ENCODE results near the gene BRD3OS. TPM values are rescaled to one million over a fixed set of nuclear protein-coding genes. Genes with fewer than 3 reads are reported as not detected.

Gene BRD3OS
- total and polyA plus RNA-seq, 10 of the 15 experiments (the other 5 are each of a cell fraction or from before 2014, with no cell fraction given) = 2.1 to 13.7 (median 10.7) TPM

DNA sequence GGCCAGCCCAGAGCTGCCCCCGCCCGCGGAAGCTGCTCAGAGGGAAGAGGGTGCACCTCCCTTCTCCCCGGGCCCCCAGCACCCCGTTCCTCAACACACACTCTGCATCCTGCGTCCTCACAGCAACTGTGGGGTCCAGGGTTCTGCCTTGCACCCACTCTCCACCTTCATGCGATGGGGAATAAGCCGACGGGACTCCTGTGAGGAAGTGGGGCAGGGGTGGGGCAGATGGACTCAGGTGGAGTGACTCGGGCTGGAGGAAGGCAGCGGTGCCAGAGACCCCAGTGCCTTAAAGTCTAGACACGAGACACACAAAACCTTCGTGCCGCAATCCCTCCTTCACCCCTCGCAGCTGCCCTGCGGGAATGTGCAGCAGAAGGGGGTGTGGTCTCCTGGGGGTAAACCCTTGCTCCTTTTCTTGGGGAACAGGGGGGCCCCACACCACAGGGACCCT is 33.9 kb downstream of the BRD3OS start:
- in situ Hi-C loops (cut with MboI) = no loop called here
- ATAC-seq (no peak), FAIRE-seq (no peak), DNase-seq (ENCODE audit: low read depth, low spot score) (no peak)
- Histone ChIP-seq H3K27me3 (replicated peaks in 1 of 2; ENCODE audit: control insufficient read depth in 2 of 2, insufficient read depth in 2 of 2, low read length in 1 of 2) (no peaks in the 10 kb centered on the region), H3K4me1 (ENCODE audit: control insufficient read depth, insufficient read depth, low read length) (peaks cover 20% of the 10 kb centered on the region), H3K4me2 (ENCODE audit: control insufficient read depth, insufficient read depth) (no peak overlapping the region), H3K4me3 (no peak overlapping the region), H4K20me1 (ENCODE audit: control insufficient read depth, insufficient read depth) (peaks cover 20% of the 10 kb centered on the region), H3K9me3 (replicated peaks; ENCODE audit: control insufficient read depth, insufficient read depth, low read length) (no peaks in the 10 kb centered on the region), H3K36me3 (ENCODE audit: control insufficient read depth in 2 of 2, insufficient read depth in 2 of 2, low read length in 1 of 2) (no peaks in the 10 kb centered on the region), H3K79me2 (ENCODE audit: control insufficient read depth, insufficient read depth, low read length) (peaks cover 16% of the 10 kb centered on the region), H3K9ac (ENCODE audit: control insufficient read depth, insufficient read depth, low read length) (no peak overlapping the region), H3K27ac (ENCODE audit: control insufficient read depth, insufficient read depth) (no peak overlapping the region), H2AFZ (ENCODE audit: control insufficient read depth, low read depth, low read length) (no peak overlapping the region)
- ChIA-PET SMC1A (ENCODE audit: uncharacterized antibody, unreplicated experiment) (no interaction called here), CTCF (no interaction called here), POLR2A (interaction anchor here (1.1 kb wide), 1 partner anchor 91 kb away, joined by 5 read pairs; no protein-coding TSS in a partner anchor), RAD21 (ENCODE audit: unreplicated experiment) (no interaction called here)
- WGBS (ENCODE audit: insufficient coverage, insufficient replicate concordance, low lambda C conversion rate, missing lambda C conversion rate) = 85% methylated on average over 16 of the region's 16 CpGs
- intact Hi-C loops (cut with micrococcal nuclease; ENCODE audit: unreplicated experiment) = loop anchor here (1.0 kb wide), 1 partner anchor 34 kb away; the partner anchor contains the start of gene BRD3OS
- BruUV-seq (replicated peaks) = no TSS peak
- no peak for TF ChIP-seq RCOR1 (conservative IDR thresholded peaks at IDR 0.05; ENCODE audit: low read depth, low read length)
- no peak for TF ChIP-seq GABPA (IDR thresholded peaks at IDR 0.05; ENCODE audit: low read depth)
- TF ChIP-seq ZNF217 (IDR thresholded peaks at IDR 0.05) = no peak
- no peak for TF ChIP-seq ZSCAN29 (IDR thresholded peaks at IDR 0.05)
- TF ChIP-seq EZH2 (IDR thresholded peaks at IDR 0.05; ENCODE audit: borderline replicate concordance, control insufficient read depth, low read depth, low read length) = no peak
- no peak for TF ChIP-seq FOXM1 (IDR thresholded peaks at IDR 0.05; ENCODE audit: low read depth, low read length)
- TF ChIP-seq SRF (IDR thresholded peaks at IDR 0.05; ENCODE audit: low read depth in 2 of 2, low read length in 2 of 2) = no peak
- TF ChIP-seq NFXL1 (IDR thresholded peaks at IDR 0.05; ENCODE audit: borderline replicate concordance) = no peak
- no peak for TF ChIP-seq STAT3 (IDR thresholded peaks at IDR 0.05; ENCODE audit: low read depth, low read length)
- TF ChIP-seq, protein P1, sequence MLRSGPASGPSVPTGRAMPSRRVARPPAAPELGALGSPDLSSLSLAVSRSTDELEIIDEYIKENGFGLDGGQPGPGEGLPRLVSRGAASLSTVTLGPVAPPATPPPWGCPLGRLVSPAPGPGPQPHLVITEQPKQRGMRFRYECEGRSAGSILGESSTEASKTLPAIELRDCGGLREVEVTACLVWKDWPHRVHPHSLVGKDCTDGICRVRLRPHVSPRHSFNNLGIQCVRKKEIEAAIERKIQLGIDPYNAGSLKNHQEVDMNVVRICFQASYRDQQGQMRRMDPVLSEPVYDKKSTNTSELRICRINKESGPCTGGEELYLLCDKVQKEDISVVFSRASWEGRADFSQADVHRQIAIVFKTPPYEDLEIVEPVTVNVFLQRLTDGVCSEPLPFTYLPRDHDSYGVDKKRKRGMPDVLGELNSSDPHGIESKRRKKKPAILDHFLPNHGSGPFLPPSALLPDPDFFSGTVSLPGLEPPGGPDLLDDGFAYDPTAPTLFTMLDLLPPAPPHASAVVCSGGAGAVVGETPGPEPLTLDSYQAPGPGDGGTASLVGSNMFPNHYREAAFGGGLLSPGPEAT (IDR thresholded peaks at IDR 0.05; ENCODE audit: low read depth) = no peak
- TF ChIP-seq, protein P2, sequence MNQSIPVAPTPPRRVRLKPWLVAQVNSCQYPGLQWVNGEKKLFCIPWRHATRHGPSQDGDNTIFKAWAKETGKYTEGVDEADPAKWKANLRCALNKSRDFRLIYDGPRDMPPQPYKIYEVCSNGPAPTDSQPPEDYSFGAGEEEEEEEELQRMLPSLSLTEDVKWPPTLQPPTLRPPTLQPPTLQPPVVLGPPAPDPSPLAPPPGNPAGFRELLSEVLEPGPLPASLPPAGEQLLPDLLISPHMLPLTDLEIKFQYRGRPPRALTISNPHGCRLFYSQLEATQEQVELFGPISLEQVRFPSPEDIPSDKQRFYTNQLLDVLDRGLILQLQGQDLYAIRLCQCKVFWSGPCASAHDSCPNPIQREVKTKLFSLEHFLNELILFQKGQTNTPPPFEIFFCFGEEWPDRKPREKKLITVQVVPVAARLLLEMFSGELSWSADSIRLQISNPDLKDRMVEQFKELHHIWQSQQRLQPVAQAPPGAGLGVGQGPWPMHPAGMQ (IDR thresholded peaks at IDR 0.05; ENCODE audit: borderline replicate concordance) = no peak
- TF ChIP-seq, protein P3, sequence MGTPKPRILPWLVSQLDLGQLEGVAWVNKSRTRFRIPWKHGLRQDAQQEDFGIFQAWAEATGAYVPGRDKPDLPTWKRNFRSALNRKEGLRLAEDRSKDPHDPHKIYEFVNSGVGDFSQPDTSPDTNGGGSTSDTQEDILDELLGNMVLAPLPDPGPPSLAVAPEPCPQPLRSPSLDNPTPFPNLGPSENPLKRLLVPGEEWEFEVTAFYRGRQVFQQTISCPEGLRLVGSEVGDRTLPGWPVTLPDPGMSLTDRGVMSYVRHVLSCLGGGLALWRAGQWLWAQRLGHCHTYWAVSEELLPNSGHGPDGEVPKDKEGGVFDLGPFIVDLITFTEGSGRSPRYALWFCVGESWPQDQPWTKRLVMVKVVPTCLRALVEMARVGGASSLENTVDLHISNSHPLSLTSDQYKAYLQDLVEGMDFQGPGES (IDR thresholded peaks at IDR 0.05) = no peak
- TF ChIP-seq WRNIP1 (IDR thresholded peaks at IDR 0.05; ENCODE audit: borderline replicate concordance, low read depth, low read length) = no peak

Data from GM12878 (cell line).